GM13977 (cell line): Measurements from ENCODE around the gene SYK.

Experiments
- DNase-seq: peaks from one replicate; pipeline ENCODE4 v3.0.0; 2012; ENCODE audit warnings: low spot score
- CTCF ChIP-seq: IDR thresholded peaks from 2 replicates; pipeline ENCODE4 v1.5.1; 2012; ENCODE audit warnings: mild to moderate bottlenecking, control low read depth; ENCODE audit not compliant: insufficient read depth; ENCODE audit errors: extremely low read depth, missing control alignments
- in situ Hi-C: fragments of 300-500 bp; cut with MboI; formaldehyde crosslinking; loops from one replicate; pipeline ENCODE4 v1.12.0; 2022; ENCODE audit warnings: low sequenced_read_pairs, low pct_unique_long_range_greater_than_20kb, mixed read lengths, inconsistent platforms; ENCODE audit not compliant: unreplicated experiment

The SYK gene

GRCh38 chr9:90795084-90795483, 6.5 kb upstream of the SYK start:
- no peak for TF ChIP-seq CTCF
- in situ Hi-C loops, result no loop called here
- no peak for DNase-seq

GRCh38 chr9:90795871-90796317, 5.7 kb upstream of the SYK start:
- no peak for TF ChIP-seq CTCF

GRCh38 chr9:90799271-90799852, 2.3 kb upstream of the SYK start:
- in situ Hi-C loops, result no loop called here
- DNase-seq, result no peak
- TF ChIP-seq CTCF, result no peak

More at GRCh38 chr9:90795871-90796317, 5.7 kb upstream of the SYK start:
- in situ Hi-C loops, result no loop called here
- no peak for DNase-seq

- no peak for TF ChIP-seq CTCF
- DNase-seq, result no peak
- in situ Hi-C loops, result no loop called here
Measured at GRCh38 chr9:90801973-90802322, 329 bp downstream of the SYK start.

GRCh38 chr9:90802386-90802985, 867 bp downstream of the SYK start:
- no peak for TF ChIP-seq CTCF
- in situ Hi-C loops, result no loop called here
- no peak for DNase-seq

GRCh38 chr9:90803860-90804593, 2.4 kb downstream of the SYK start:
- no peak for DNase-seq
- no peak for TF ChIP-seq CTCF
- in situ Hi-C loops, result no loop called here
